Fibroblast of skin of left biceps (primary cell): ENCODE data around the gene DENND6A.
"Not testable (repeated sequence)": the region's sequence is repeated elsewhere in the genome, so short reads cannot be mapped to it uniquely, and the experiment has no call there.

Source experiments
- DNase-seq, 2 experiments: peaks; one replicate each; pipeline ENCODE4 v3.0.0-alpha.2; 2013; ENCODE audit warnings: low read depth in 2 of 2

Gene DENND6A

GRCh38 chr3:57644740-57645139, 48.1 kb downstream of the DENND6A start:
- no peak for DNase-seq

GRCh38 chr3:57637391-57637790, 55.5 kb downstream of the DENND6A start:
- no peak for DNase-seq

- not testable (repeated sequence) for DNase-seq
These were observed 58.6 kb downstream of the DENND6A start for GRCh38 chr3:57634259-57634658.

GRCh38 chr3:57627976-57628375, 64.9 kb downstream of the DENND6A start:
- no peak for DNase-seq

- DNase-seq: no peak
These were observed 68.1 kb downstream of the DENND6A start for GRCh38 chr3:57624801-57625200.

GRCh38 chr3:57622362-57622761, 70.5 kb downstream of the DENND6A start:
- DNase-seq: no peak

GRCh38 chr3:57617739-57618138, 75.1 kb downstream of the DENND6A start:
- DNase-seq: no peak

- DNase-seq: no peak
These were observed 76.6 kb downstream of the DENND6A start for GRCh38 chr3:57616233-57616632.

- DNase-seq: not testable (repeated sequence)
These were observed 81.0 kb downstream of the DENND6A start for GRCh38 chr3:57611870-57612269.

- no peak for DNase-seq
These were observed 87.2 kb downstream of the DENND6A start for GRCh38 chr3:57605683-57606082.

GRCh38 chr3:57604971-57605370, 87.9 kb downstream of the DENND6A start:
- no peak for DNase-seq

- DNase-seq: no peak
These were observed 92.7 kb downstream of the DENND6A start for GRCh38 chr3:57600195-57600594.

- DNase-seq: no peak
These were observed 94.0 kb downstream of the DENND6A start for GRCh38 chr3:57598765-57599360.

- peak; percentile 98 to 99 for DNase-seq
These were observed 95.6 kb downstream of the DENND6A start, which contains the start of gene ARF4 for GRCh38 chr3:57597127-57597923. TSS of gene ARF4 (minus strand) at chr3:57597344. CDS start at chr3:57597140, 204 bp downstream.

- DNase-seq: peak; percentile 70
These were observed 96.3 kb downstream of the DENND6A start for GRCh38 chr3:57596495-57597126.

- DNase-seq: no peak
These were observed 98.3 kb downstream of the DENND6A start for GRCh38 chr3:57594576-57594975.

GRCh38 chr3:57594144-57594543, 98.7 kb downstream of the DENND6A start:
- no peak for DNase-seq

GRCh38 chr3:57592306-57592705, 100.6 kb downstream of the DENND6A start:
- DNase-seq: no peak

GRCh38 chr3:57587905-57588304, 105.0 kb downstream of the DENND6A start:
- no peak for DNase-seq

- no peak for DNase-seq
These were observed 106.1 kb downstream of the DENND6A start for GRCh38 chr3:57586778-57587177.

GRCh38 chr3:57583544-57583943, 109.3 kb downstream of the DENND6A start:
- DNase-seq: no peak

GRCh38 chr3:57582474-57583168, 110.3 kb downstream of the DENND6A start:
- DNase-seq: no peak
